Body of pancreas (tissue), 4 donors: ENCODE measurements around the gene ARF6. TPM values are rescaled to one million over a fixed set of nuclear protein-coding genes. Genes with fewer than 3 reads are reported as not detected.

Experiments used
- ATAC-seq: fragments of 150-250 bp; one replicate; pipeline ENCODE4 v1.9.1; 2016
- DNase-seq, 4 donors: peaks; one replicate each; pipeline ENCODE4 v3.0.0-alpha.2; 2019
- H3K27ac ChIP-seq, 4 donors: fragments of 200-600 bp; sonication (generic); 1 replicate in 3 of 4; 2 replicates in 1 of 4; pipeline versions ENCODE4 v1.5.1 to v1.6.1; 2016 to 2019; ENCODE audit warnings: mild to moderate bottlenecking in 1 of 4, mixed read lengths in 1 of 4, moderate library complexity in 1 of 4
- H3K27me3 ChIP-seq, 2 donors: fragments of 200-600 bp; sonication (generic); one replicate each; pipeline ENCODE4 v1.6.0; 2016; ENCODE audit warnings: mild to moderate bottlenecking in 1 of 2
- H3K36me3 ChIP-seq, 2 donors: fragments of 200-600 bp; sonication (generic); replicated peaks in 1 of 2; 2 replicates each; pipeline ENCODE4 v1.5.1; 2016; ENCODE audit warnings: low read depth in 2 of 2; ENCODE audit not compliant: insufficient read depth in 1 of 2
- H3K4me1 ChIP-seq: fragments of 200-600 bp; sonication (generic); one replicate; pipeline ENCODE4 v1.6.0; 2016
- H3K4me3 ChIP-seq, 2 donors: fragments of 200-600 bp; sonication (generic); 1 replicate in 1 of 2; 2 replicates in 1 of 2; pipeline ENCODE4 v1.5.1; 2016 to 2019
- H3K9me3 ChIP-seq, 3 donors: fragments of 200-600 bp; sonication (generic); 1 replicate in 2 of 3; 2 replicates in 1 of 3; pipeline ENCODE4 v1.5.1; 2016
- CTCF ChIP-seq, 7 experiments: fragments of 450-650 bp in 4 of 7; fragments of 200-600 bp in 3 of 7; sonication (generic) in 3 of 7; IDR thresholded peaks; one replicate each; pipeline ENCODE4 v1.5.1; 2016 to 2019; ENCODE audit warnings: antibody characterized with exemption in 7 of 7
- POLR2A ChIP-seq, 3 donors: fragments of 450-650 bp; IDR thresholded peaks; one replicate each; pipeline ENCODE4 v1.6.1; 2016; ENCODE audit warnings: antibody characterized with exemption in 3 of 3, mild to moderate bottlenecking in 2 of 3
- WGBS, 2 donors: methylation state at CpG; one replicate each; pipeline ENCODE4 v1.1.5; 2017; 5-methylcytosine and 5-hydroxymethylcytosine counted together
- intact Hi-C: fragments of 100-400 bp; cut with DNase I; formaldehyde crosslinking; loops from one replicate; pipeline ENCODE4 v1.15.1; 2023
- total RNA-seq, 2 donors: library from RNA; depleted of rRNA; stranded (reverse); fragments of >200 nt; gene quantifications; one replicate each; pipeline ENCODE4 v1.1.0, GENCODE V29; 2016

Gene ARF6
- total RNA-seq = 10 to 100 TPM; 18.5 to 27.8 TPM

GRCh38 chr14:49892636-49893308 lies at the start of gene ARF6:
Gene ARF6, plus strand, starts transcription at chr14:49893082. Its CDS starts 655 bp downstream, at chr14:49893737.
- H3K9me3 ChIP-seq = no peaks in the 10 kb centered on the region
- H3K27ac ChIP-seq = peak within 1 kb of the TSS; percentile 95 to 100 (median 100)
- DNase-seq (peak; percentile 99), ATAC-seq (peak; percentile 97)
- peaks cover 39% of the 10 kb centered on the region for H3K4me1 ChIP-seq
- WGBS, 2 donors = 0% methylated on average over 13 to 60 of the region's 66 CpGs
- H3K27me3 ChIP-seq = no peaks in the 10 kb centered on the region
- peak within 1 kb of the TSS; percentile 79 to 92 for H3K4me3 ChIP-seq
- TF ChIP-seq POLR2A (IDR thresholded peaks at IDR 0.05) (peak; percentile 92 to 97 (median 96)), CTCF (IDR thresholded peaks at IDR 0.05) (peak in 2 of 7 experiments; percentile 38 to 42)
- intact Hi-C loops = no loop called here
- no peaks in the 10 kb centered on the region for H3K36me3 ChIP-seq

- intact Hi-C loops = no loop called here
- peaks cover 8 to 11% of the 10 kb centered on the region in 2 donors for H3K36me3 ChIP-seq
- H3K27me3 ChIP-seq = no peaks in the 10 kb centered on the region
- DNase-seq = no peak
- H3K4me1 ChIP-seq = peaks cover 32% of the 10 kb centered on the region
- no peak overlapping the region for H3K27ac ChIP-seq
- no peak for ATAC-seq
- H3K4me3 ChIP-seq = no peak overlapping the region
- no peaks in the 10 kb centered on the region for H3K9me3 ChIP-seq
- TF ChIP-seq CTCF (IDR thresholded peaks at IDR 0.05) (no peak), POLR2A (IDR thresholded peaks at IDR 0.05) (no peak)
- 79 to 83% methylated on average over 1 of the region's 1 CpG for WGBS, 2 donors
Observed at GRCh38 chr14:49849213-49849847, 43.6 kb upstream of the ARF6 start.

- H3K9me3 ChIP-seq = no peaks in the 10 kb centered on the region
- intact Hi-C loops = no loop called here
- WGBS, 2 donors = 4% methylated on average over 7 of the region's 7 CpGs
- TF ChIP-seq POLR2A (IDR thresholded peaks at IDR 0.05) = no peak
- no peak for TF ChIP-seq CTCF (IDR thresholded peaks at IDR 0.05)
- no peak for DNase-seq
- H3K4me3 ChIP-seq = peak overlapping the region; percentile 86 to 90
- peak overlapping the region in 3 of 4 donors; percentile 83 to 89 (median 85) for H3K27ac ChIP-seq
- no peaks in the 10 kb centered on the region for H3K36me3 ChIP-seq
- H3K27me3 ChIP-seq = no peaks in the 10 kb centered on the region
- H3K4me1 ChIP-seq = peaks cover 32% of the 10 kb centered on the region
- ATAC-seq = no peak
Observed at GRCh38 chr14:49851813-49852212, 41.1 kb upstream of the ARF6 start.

GRCh38 chr14:49852301-49853157 lies 40.4 kb upstream of the ARF6 start, which contains the start of gene NEMF:
Gene NEMF, minus strand, starts transcription at chr14:49852788. Its CDS starts 35 bp downstream, at chr14:49852753.
- H3K27ac ChIP-seq = peak within 1 kb of the TSS; percentile 72 to 89 (median 84)
- intact Hi-C loops = no loop called here
- no peaks in the 10 kb centered on the region for H3K27me3 ChIP-seq
- H3K4me3 ChIP-seq = peak within 1 kb of the TSS; percentile 86 to 90
- ATAC-seq (peak; percentile 88), DNase-seq (peak; percentile 88 to 89 (median 88))
- no peaks in the 10 kb centered on the region for H3K9me3 ChIP-seq
- TF ChIP-seq POLR2A (IDR thresholded peaks at IDR 0.05) (peak; percentile 53 to 92 (median 90)), CTCF (IDR thresholded peaks at IDR 0.05) (peak; percentile 50 to 95 (median 82))
- no peaks in the 10 kb centered on the region for H3K36me3 ChIP-seq
- peaks cover 32% of the 10 kb centered on the region for H3K4me1 ChIP-seq
- WGBS, 2 donors = 0 to 1% methylated on average over 13 to 49 of the region's 49 CpGs
